UCSD-AML1 (cell line): ENCODE results near the gene BAIAP3.
A peak's percentile ranks its signal among the peaks of the same experiment; 100 is the strongest.
"Not testable (repeated sequence)": the region's sequence is repeated elsewhere in the genome, so short reads cannot be mapped to it uniquely, and the experiment has no call there.

Experiments used
- DNase-seq: peaks from one replicate; lab custom pipeline; 2025; ENCODE audit not compliant: unreplicated experiment; lab: John Stamatoyannopoulos, UW

BAIAP3 gene

DNA sequence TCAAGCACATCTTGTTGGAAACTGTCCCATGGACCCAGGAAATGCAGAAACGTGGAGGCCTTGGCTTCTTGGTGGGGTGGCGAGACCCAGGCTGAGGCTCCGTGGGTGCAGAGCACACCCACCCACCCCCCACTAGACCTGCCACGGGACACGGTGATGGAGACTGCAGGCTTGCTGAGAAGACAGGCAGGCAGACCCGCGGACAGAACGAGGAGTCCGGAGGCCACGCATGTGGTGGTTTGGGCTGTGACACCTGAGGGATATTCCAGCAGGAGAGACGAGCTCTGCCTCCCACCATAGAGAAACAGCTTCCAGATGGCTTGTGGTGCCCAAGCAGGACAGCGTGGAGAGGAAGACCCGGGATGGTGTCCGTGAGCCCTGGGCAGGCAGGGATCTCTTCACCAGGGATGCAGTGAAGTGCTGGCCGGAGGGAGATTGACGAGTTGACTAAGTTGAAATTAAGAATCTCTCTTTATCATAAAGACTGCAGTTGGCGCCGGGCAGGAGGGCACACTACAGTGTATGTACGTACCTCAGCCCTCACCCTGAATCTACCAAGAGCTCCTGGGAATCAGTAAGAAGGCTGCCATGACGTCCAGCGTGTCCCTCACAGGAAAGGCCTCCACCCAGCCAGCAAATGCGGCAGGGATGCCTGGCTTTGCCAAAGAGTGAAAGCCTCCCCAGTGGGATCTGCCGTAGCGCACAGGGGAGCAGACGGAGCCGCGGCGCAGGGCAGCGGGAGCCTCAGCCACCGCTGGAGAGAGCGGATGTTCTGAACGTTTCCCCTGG, 15.8 kb upstream of the BAIAP3 start:
- DNase-seq, result no peak

DNA sequence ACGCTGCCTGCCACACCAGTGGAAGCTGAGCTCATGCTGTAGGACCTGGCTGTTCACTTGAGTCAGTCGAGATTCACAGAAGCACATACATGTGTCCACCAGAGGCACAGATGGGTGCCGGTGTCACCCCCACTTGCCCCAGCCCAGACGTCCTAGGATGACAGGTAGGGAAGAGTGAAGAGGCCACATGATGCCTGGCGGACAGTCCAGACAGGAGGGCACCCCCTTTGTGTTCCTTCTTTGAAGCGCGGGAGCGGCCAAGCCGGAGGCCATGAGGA, 15.2 kb upstream of the BAIAP3 start:
- DNase-seq, result no peak

DNA sequence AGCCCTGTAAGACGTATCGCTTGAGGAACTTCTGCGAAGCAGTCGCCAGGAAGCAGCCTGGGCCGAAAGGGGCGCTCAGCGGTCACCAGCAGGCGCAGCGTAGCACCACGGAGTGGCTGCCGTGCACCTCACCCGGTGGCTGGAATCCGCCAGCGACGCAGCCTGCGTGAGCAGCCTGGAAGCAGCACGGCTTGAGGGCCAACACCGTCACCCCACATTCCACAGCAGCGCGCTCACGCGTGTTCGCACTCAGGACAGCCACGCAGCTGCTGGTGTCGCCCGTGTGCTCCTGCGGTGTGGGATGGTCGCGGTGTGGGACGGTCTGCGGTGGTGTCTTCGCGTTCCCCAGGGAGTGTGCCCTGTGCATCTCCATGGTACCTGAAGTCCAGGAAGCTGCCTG, 14.4 kb upstream of the BAIAP3 start:
- DNase-seq, result no peak

DNA sequence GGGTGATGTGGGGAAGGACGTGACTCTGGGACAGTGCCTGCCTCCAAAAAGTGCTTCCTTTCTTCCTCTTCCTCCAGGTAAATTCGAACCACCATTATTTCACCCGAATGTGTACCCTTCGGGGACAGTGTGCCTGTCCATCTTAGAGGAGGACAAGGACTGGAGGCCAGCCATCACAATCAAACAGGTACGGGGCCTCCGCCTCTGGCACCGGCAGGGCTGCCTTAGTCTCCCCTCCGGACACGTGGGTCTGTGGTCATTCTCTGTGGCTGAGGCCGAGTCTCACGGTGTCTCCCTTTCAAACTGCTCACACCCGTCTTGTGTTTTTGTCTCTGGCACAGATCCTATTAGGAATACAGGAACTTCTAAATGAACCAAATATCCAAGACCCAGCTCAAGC, 13.3 kb upstream of the BAIAP3 start:
- DNase-seq, result no peak

DNA sequence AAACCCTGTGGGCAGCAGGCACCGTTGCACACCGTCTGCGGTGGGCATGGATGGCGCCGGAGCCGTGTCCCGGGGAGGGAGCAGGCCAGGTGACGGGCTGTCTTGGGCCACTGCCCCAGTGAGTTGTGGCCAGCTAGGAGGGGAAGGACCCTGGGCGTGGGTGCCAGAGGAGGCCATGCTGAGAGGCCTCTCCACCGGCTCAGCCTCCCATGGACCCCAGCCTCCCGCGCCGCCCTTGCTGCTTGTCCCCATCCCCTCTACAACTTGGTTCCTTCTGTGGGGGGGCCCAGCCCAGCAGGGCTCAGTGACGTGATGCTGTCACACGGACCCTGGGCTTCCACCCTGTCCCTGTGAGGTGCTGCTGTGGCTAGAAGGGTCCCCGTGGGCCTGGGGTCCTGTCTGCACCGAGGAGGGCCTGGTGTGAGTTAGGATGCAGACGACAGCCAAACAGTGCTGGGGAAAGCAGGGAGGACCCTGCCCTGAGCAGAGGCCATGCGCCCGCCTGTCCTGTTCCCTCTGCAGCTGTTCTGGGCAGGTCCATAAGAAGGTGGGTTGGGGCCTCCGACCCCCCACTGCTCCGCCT, 12.7 kb upstream of the BAIAP3 start:
- no peak for DNase-seq

DNA sequence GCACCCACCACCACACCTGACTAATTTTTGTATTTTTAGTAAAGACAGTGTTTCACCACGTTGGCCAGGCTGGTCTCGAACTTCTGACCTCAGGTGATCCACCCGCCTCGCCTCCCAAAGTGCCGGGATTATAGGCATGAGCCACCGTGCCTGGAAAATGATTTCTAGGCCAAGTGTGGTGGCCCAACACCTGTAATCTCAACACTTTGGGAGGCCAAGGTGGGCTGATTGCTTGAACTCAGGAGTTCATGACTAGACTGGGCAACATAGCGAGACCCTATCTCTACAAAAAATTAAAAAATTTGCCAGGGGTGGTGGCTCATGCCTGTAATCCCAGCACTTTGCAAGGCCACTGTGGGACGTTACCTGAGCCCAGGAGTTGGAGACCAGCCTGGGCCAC, 11.0 kb upstream of the BAIAP3 start:
- DNase-seq, result no peak

DNA sequence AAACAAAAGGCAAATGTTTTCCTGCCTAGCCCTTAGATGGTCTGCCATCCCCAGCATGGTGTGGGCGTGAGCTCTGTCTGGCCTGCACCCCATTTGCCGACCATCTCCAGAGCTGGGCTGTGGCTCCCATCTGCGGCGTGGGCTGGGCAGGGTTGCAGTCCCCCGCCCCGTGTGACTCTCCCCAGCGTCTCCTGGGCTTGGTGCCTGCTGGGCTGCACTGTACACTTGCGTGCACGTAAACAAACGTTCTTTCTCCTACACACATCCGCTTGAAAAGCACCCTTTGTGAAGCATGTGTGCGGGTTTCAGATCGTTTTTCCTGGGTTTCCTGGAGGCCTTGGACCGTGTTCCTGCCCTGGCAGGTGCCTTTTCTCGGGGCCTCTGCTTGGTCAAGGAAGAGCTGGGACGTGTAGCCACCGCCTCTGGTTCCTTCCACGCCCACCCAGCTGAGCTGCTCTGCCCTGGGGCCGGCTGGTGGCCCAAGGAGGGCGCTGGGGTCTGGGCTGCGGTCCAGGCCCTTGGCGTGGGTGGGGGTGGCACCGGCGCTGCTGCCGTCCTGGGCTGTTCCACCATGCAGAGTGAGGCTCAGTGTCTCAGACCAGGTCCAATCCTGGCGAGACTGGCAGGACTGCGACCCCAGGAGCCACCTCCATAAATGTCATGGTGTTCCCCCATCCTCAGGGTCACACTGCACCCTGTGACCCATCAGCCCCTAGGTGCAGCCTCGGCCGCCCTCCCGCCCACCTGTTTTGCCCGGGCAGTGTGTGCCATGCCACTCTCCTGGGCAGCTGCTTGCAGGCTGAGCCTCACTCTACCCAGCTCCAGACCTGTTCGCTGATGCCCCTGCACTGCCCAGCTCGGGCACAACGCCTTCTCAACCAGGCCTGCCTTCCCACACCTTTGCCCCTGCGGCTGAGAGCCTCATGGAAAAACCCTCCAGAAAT, 9.9 kb upstream of the BAIAP3 start:
- DNase-seq, result no peak

DNA sequence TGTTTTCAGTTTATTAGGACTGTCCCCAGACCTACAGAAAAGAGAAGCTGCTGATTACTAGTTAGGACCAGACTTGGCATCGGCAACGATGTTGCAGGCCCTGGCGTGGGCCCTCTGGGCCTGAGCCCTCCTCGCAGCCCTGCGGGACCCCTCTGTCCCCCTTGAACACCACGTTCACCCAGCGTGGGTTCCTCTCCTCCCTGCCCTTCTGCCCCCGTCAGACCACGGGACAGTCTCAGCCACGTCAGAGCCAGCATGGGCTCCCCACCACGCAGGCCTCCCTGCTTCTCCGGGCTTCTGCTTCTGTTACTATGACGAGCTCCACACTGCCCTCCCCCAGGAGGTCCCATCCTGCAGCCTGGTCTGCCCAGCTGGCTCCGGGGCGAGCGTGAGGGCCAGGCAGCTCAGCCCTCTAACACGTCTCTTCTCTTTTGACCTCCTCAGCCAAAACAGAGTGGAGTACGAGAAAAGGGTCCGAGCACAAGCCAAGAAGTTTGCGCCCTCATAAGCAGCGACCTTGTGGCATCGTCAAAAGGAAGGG, 9.1 kb upstream of the BAIAP3 start:
- no peak for DNase-seq

DNA sequence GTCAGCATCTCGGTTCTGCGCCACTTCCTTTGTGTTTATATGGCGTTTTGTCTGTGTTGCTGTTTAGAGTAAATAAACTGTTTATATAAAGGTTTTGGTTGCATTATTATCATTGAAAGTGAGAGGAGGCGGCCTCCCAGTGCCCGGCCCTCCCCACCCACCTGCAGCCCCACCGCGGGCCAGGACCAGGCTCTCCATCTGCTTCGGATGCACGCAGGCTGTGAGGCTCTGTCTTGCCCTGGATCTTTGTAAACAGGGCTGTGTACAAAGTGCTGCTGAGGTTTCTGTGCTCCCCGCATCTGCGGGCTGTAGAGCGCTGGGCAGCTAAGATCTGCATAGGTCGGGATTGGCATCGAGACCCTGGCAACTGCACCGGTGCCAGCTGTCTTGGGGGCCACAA, 8.2 kb upstream of the BAIAP3 start:
- no peak for DNase-seq

DNA sequence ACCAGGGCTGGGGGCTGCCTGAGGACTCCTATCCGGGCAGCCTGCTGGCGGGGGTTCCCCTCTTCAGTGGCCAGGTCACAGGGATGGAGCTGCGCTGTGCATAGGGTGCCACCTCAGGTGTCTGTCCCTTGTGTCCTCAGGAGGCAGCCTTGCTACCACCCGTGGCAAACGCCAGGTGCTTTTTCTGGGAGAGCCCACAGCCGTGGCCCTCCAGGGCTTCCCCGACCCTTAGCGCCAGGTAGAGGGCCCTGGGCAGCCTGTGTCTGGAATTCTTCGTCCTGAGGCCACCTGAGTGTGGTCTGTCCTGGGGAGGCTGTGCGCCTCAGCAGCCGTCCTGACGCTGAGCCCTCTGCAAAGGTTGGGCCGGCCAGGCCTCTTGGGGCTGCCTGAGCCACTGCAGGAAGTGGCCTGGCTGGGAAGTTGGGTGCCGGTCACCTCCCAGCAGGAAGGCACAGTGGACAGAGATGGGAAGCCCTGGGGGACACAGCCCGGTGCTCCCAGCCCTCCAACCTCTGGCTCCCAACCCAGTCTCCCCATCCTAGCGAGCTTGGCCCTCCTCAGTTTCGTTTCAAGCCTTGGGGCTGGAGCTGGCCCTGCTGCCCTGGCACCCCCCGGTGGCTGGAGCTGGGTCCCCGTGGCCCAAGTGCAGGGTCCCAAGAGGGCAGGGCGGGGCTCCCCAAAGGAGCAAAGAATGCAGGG, 7.6 kb upstream of the BAIAP3 start:
- no peak for DNase-seq

DNA sequence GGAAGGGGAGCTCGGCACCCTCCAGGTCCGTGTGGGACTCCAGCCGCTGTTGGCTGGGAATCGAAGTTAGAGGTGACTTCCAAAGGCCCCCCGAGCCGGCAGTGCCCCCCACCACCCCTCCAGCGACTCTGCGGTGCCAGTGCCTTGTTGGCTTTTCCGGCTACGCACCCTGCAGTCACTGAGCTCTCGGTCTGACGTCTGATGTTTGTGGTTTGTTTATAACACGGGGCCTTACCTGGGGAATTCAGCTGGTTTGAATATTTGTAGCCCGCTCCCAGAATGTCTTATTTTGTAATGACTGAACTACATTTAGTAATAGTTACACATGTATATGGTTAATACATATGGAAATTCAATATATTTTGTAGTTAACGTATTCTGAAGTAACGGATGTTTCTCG, 7.1 kb upstream of the BAIAP3 start:
- no peak for DNase-seq

DNA sequence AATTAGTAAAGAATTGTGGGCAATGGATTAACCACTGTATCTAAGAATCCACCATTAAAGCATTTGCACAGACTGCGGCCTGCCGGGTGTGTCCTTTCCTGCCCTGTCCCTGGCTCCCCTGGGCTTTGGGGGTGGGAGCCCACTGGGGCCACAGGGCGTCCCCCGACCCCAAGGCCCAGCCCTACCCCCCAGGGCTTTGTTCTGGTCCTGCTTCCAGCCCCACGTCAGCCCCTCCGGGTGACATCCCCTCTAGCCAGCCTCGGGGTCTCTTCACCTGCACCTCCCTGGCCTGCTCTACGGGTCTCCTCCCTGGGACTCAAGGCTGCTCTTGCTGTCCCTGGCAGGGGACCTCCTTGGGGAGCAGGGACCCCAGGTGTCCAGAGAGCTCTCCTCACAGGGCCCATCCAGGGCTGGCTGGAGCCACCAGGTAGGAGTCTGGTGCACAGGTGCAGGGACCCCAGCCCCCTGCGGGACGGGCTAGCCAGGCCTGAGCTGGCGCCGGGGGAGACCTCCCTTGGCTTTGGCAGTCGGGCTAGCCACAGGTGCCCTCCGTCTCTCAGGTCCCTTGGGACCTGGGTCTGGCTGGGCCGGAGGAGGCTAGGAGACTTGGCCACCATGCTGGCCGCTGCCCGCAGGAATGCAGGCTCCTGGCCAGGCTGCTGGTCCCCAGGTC, 6.4 kb upstream of the BAIAP3 start:
- no peak for DNase-seq

DNA sequence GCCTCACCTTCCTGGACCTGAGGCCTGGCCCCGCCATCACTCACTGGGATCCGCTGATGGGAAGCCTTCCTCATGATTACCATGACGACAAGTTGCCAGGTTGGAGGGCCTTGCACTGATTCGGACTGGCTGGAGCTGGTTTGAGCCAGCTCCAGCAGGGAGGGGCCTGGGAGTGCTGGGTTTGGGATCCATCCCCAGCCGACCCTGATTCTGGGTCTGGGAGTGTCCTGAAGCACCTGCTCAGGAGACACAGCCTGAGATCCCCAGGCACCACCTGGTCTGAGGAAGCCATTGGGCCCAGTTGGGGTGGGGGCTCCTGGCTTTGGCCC, 5.9 kb upstream of the BAIAP3 start:
- no peak for DNase-seq

DNA sequence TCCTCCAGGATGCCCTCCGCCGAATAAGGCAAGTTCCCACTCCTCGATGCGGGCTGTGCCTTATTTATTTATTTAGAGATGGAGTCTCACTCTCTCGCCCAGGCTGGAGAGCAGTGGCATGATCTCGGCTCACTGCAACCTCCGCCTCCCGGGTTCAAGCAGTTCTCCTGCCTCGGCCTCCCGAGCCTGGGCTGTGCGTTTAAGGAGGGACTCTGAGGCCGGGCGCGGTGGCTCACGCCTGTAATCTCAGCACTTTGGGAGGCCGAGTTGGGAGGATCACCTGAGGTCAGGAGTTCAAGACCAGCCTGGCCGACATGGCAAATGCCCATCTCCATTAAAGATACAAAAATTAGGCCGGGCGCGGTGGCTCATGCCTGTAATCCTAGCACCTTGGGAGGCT, 5.3 kb upstream of the BAIAP3 start:
- not testable (repeated sequence) for DNase-seq

DNA sequence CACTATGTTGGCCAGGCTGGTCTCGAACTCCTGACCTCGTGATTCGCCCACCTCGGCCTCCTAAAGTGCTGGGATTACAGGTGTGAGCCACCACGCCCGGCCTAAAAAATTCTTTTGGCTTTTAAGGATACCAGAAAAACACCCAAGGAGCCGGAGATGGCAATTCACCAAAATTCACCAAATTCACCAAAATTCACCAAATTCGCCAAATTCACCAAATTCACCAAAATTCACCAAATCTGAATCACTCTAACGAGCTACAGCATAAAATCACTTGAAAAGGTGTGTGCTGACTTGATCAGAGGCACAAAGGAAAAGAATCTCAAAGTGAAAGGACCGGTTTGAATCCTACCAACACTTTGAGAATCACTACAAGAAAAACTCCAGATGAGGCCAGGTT, 4.5 kb upstream of the BAIAP3 start:
- not testable (repeated sequence) for DNase-seq

DNA sequence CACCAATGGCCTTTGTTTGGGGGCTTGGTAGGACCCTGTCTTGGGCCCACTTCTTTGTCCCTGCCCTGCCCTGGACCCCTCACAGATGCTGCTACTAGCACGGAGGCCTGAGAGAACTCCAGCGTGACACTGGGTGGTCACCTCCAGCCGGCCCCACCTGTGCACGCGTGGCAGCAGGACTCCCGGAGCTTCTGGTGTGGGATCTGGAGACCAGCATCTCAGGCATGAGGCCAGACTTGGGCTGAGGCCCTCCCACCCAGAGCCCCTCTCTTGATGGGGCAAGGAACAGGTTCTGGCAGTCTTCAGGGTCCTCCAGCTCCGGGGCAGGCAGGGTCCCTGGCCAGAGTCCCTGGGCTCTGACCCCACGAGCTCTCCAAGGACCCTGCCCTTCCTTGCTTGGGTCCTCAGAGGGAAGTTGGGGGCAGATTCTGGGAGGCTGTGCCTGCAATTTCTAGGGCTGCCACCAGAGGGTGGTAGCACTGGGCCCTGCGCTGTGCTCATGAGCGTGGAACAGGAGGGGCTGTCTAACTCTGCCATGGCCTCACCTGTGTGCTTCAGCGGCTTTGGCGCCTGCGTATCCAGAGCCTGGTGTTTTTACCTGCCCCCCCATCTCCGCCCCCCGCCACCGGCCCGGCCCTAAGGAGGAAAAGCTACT, 3.1 kb upstream of the BAIAP3 start:
- no peak for DNase-seq

DNA sequence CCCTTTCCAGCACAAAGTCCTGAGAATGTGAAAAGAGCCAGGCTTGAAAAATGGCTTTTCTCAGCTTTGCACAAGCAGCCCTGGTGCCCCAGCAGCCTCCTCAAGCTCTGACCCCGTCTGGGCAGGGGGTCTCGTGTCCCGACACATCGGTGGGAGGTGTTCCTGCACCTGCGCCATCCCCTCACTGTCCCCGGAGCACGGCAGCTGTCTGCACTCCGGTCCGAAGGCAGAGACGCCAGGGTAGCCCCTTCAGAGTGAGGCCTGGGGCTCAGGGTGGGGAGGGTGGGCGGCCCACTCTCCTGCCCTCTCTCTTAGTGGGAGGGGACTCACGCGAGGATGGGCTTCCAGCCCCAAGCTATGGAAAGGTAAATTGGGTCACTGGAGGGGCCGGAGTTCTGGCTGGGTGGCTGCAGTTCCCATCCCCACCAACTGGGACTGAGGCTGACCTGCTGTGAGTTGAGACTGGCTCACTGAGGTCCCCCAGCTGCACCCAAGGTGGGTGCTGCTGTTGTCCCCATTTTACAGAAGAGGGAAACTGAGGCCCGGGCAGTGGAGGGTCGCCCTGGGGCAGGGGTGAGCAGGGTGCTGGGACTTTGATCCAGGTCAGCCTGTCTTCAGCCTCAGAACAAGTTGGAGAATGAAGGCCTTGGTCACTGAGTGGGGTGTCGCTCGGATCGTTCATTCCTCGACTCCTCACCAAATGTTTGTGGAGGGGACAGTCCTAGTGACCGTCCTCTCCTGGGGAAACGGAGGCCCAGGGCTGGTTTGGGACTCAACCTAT, 2.3 kb upstream of the BAIAP3 start:
- no peak for DNase-seq

DNA sequence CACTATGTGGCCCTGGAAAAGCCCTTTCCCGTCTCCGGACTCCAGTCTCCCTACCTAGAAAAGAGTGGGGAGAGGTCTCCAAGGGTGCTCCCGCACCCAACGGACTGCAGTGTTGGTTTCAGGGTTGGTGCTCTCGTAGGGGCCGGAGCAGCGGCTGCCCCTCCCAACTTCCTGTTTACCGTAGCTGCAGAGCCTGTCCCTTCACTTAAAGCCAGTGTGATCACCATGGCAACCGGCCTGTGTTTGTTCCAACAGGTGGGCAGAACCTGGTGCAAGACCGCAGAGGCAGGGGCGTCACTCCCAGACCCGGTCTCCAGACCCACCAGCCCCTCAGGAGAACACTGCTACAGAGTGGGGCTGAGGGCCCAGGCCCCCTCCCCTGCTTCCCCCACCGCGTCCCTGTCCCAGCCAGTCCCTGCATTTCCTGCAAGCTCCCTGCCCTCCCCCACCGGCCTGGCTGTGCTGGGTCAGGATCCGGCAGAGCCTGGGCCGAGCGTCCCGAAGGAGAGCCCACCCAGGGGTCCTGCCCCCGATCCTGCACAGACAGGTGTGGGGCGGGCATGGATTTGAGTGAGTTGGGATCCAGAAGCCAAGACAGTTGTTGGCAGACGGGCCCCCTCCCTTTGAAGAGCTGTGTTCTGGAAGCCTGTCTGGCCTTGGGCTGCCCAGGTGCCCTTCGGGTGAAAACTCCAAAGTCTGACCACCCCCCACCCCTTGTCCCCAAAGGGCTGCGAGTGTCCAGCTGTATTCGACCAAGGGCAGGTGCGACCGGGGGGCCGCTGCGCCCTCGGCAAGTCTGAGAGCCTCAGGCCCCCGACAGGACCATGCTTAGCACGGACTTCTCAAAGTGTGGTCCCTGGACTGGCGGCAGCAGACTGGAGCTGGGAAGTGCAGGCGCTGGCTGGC, 1.5 kb upstream of the BAIAP3 start:
- DNase-seq, result peak; percentile 33
